ENCODE data around the gene FBXO31. TPM values are rescaled to one million over a fixed set of nuclear protein-coding genes. Genes with fewer than 3 reads are reported as not detected.
A peak's percentile ranks its signal among the peaks of the same experiment; 100 is the strongest.

Gene FBXO31
- total and polyA plus RNA-seq, 2 of the 13 experiments (the other 11 are each of a cell fraction or from before 2014, with no cell fraction given) = 92.4 to 101 TPM

DNA sequence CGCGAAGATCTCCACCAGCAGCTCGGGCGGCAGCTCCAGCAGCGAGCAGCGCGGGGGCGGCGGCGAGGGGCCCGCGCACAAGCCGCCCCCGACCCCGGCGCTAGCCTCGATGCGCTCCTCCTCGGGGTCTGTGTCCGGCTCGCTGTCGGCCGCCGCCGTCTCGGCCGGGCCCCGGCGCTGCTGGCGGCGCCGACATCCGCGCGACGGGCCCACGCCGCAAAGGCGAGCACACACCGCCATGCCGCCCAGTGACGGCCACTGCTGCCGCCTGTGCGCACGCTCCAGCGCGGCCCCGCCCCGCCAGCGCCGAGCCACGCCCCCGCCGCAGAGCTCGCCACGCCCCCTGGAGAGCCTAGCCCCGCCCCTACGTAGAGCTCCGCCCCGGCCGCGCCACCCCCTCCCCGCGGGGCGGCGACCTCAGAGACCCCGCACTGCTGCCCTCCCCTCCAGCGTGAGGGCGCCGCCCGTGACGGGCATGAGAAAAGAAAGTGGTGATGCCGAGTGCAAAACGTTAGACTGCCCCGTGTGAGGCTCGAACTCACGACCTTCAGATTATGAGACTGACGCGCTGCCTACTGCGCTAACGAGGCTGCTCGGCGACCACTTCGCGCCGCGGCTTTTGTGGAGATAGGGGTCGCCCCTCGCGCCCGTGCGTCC lies at the start of gene FBXO31 (continued):
- TF ChIP-seq, protein P1, sequence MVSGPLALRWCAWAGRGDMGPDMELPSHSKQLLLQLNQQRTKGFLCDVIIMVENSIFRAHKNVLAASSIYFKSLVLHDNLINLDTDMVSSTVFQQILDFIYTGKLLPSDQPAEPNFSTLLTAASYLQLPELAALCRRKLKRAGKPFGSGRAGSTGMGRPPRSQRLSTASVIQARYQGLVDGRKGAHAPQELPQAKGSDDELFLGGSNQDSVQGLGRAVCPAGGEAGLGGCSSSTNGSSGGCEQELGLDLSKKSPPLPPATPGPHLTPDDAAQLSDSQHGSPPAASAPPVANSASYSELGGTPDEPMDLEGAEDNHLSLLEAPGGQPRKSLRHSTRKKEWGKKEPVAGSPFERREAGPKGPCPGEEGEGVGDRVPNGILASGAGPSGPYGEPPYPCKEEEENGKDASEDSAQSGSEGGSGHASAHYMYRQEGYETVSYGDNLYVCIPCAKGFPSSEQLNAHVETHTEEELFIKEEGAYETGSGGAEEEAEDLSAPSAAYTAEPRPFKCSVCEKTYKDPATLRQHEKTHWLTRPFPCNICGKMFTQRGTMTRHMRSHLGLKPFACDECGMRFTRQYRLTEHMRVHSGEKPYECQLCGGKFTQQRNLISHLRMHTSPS (CRISPR knock-in tag; IDR thresholded peaks at IDR 0.05; ENCODE audit: low read depth) = peak; percentile 83; the same call in 1 of the 2 replicates
- TF ChIP-seq SMC3 (IDR thresholded peaks at IDR 0.05; ENCODE audit: low read length) = no peak
- no peak for TF ChIP-seq ZNF883 (CRISPR knock-in tag; IDR thresholded peaks at IDR 0.05; ENCODE audit: not compliant biosample characterization)
- TF ChIP-seq, protein P2, sequence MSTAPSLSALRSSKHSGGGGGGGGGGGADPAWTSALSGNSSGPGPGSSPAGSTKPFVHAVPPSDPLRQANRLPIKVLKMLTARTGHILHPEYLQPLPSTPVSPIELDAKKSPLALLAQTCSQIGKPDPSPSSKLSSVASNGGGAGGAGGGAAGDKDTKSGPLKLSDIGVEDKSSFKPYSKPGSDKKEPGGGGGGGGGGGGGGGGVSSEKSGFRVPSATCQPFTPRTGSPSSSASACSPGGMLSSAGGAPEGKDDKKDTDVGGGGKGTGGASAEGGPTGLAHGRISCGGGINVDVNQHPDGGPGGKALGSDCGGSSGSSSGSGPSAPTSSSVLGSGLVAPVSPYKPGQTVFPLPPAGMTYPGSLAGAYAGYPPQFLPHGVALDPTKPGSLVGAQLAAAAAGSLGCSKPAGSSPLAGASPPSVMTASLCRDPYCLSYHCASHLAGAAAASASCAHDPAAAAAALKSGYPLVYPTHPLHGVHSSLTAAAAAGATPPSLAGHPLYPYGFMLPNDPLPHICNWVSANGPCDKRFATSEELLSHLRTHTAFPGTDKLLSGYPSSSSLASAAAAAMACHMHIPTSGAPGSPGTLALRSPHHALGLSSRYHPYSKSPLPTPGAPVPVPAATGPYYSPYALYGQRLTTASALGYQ (CRISPR knock-in tag; IDR thresholded peaks at IDR 0.05) = peak; percentile 44; the same call in 1 of the 2 replicates
- no peak for TF ChIP-seq ZNF350 (CRISPR knock-in tag; IDR thresholded peaks at IDR 0.05; ENCODE audit: borderline replicate concordance, low read depth)
- TF ChIP-seq, protein P3, sequence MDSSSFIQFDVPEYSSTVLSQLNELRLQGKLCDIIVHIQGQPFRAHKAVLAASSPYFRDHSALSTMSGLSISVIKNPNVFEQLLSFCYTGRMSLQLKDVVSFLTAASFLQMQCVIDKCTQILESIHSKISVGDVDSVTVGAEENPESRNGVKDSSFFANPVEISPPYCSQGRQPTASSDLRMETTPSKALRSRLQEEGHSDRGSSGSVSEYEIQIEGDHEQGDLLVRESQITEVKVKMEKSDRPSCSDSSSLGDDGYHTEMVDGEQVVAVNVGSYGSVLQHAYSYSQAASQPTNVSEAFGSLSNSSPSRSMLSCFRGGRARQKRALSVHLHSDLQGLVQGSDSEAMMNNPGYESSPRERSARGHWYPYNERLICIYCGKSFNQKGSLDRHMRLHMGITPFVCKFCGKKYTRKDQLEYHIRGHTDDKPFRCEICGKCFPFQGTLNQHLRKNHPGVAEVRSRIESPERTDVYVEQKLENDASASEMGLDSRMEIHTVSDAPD (CRISPR knock-in tag; IDR thresholded peaks at IDR 0.05) = peak; percentile 57; the same call in 1 of the 2 replicates
- TF ChIP-seq, protein P4, sequence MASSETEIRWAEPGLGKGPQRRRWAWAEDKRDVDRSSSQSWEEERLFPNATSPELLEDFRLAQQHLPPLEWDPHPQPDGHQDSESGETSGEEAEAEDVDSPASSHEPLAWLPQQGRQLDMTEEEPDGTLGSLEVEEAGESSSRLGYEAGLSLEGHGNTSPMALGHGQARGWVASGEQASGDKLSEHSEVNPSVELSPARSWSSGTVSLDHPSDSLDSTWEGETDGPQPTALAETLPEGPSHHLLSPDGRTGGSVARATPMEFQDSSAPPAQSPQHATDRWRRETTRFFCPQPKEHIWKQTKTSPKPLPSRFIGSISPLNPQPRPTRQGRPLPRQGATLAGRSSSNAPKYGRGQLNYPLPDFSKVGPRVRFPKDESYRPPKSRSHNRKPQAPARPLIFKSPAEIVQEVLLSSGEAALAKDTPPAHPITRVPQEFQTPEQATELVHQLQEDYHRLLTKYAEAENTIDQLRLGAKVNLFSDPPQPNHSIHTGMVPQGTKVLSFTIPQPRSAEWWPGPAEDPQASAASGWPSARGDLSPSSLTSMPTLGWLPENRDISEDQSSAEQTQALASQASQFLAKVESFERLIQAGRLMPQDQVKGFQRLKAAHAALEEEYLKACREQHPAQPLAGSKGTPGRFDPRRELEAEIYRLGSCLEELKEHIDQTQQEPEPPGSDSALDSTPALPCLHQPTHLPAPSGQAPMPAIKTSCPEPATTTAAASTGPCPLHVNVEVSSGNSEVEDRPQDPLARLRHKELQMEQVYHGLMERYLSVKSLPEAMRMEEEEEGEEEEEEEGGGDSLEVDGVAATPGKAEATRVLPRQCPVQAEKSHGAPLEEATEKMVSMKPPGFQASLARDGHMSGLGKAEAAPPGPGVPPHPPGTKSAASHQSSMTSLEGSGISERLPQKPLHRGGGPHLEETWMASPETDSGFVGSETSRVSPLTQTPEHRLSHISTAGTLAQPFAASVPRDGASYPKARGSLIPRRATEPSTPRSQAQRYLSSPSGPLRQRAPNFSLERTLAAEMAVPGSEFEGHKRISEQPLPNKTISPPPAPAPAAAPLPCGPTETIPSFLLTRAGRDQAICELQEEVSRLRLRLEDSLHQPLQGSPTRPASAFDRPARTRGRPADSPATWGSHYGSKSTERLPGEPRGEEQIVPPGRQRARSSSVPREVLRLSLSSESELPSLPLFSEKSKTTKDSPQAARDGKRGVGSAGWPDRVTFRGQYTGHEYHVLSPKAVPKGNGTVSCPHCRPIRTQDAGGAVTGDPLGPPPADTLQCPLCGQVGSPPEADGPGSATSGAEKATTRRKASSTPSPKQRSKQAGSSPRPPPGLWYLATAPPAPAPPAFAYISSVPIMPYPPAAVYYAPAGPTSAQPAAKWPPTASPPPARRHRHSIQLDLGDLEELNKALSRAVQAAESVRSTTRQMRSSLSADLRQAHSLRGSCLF (CRISPR knock-in tag; IDR thresholded peaks at IDR 0.05; ENCODE audit: borderline replicate concordance) = no peak
- TF ChIP-seq ZNF121 (CRISPR knock-in tag; IDR thresholded peaks at IDR 0.05) = no peak; the same call in 1 of the 2 replicates
- TF ChIP-seq FIP1L1 (IDR thresholded peaks at IDR 0.05; ENCODE audit: borderline replicate concordance, insufficient read depth, low read depth, low read length) = no peak
- TF ChIP-seq TMF1 (CRISPR knock-in tag; IDR thresholded peaks at IDR 0.05; ENCODE audit: low read depth) = no peak; the same call in 1 of the 2 replicates
- TF ChIP-seq ARNT2 (CRISPR knock-in tag; IDR thresholded peaks at IDR 0.05; ENCODE audit: low read depth) = no peak; the same call in 1 of the 2 replicates
- no peak for TF ChIP-seq PHF20 (CRISPR knock-in tag; IDR thresholded peaks at IDR 0.05)
- peak; percentile 97; the same call in 1 of the 2 replicates for TF ChIP-seq ZNF83 (CRISPR knock-in tag; IDR thresholded peaks at IDR 0.05; ENCODE audit: borderline replicate concordance)
- TF ChIP-seq, protein P5, sequence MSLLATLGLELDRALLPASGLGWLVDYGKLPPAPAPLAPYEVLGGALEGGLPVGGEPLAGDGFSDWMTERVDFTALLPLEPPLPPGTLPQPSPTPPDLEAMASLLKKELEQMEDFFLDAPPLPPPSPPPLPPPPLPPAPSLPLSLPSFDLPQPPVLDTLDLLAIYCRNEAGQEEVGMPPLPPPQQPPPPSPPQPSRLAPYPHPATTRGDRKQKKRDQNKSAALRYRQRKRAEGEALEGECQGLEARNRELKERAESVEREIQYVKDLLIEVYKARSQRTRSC (CRISPR knock-in tag; IDR thresholded peaks at IDR 0.05; ENCODE audit: low read depth) = peak; percentile 73; the same call in 1 of the 2 replicates
- 0 out of 2 replicates have a peak, but pooled peaks have one; percentile 21 for TF ChIP-seq ZNF510 (CRISPR knock-in tag; IDR thresholded peaks at IDR 0.05; ENCODE audit: low read depth)
- TF ChIP-seq HNRNPL (IDR thresholded peaks at IDR 0.05; ENCODE audit: low read depth, low read length) = peak; percentile 84
- TF ChIP-seq ZNF235 (CRISPR knock-in tag; IDR thresholded peaks at IDR 0.05; ENCODE audit: borderline replicate concordance) = peak; percentile 10; the same call in 1 of the 2 replicates

Measured in HepG2 (cell line).